GM12878 (cell line): ENCODE measurements around the gene USP50. TPM values are rescaled to one million over a fixed set of nuclear protein-coding genes. Genes with fewer than 3 reads are reported as not detected.

Experiments
- ATAC-seq: fragments of 200-7000 bp; cut with Tn5 transposase; 3 replicates; pipeline ENCODE4 v1.9.1; 2020; ENCODE audit warnings: mild to moderate bottlenecking, moderate library complexity
- BruUV-seq: library from RNA; stranded (reverse); fragments of 400-500 nt; replicated peaks from 2 replicates; lab custom pipeline; 2021; lab: Mats Ljungman, UMichigan
- CTCF ChIA-PET: fragments of 300-600 bp; sonication (Branson Sonifier 250); formaldehyde crosslinking; extraction: SDS; loops from one replicate; lab custom pipeline; 2021; ENCODE audit warnings: inconsistent platforms; lab: Yijun Ruan, JAX
- POLR2A ChIA-PET: fragments of 350-600 bp; formaldehyde crosslinking; extraction: SDS; loops from one replicate; lab custom pipeline; 2021; ENCODE audit warnings: inconsistent platforms; lab: Charles Lee
- RAD21 ChIA-PET: fragments of 300-600 bp; sonication (Branson Sonifier 250); formaldehyde crosslinking; loops from one replicate; lab custom pipeline; 2023; ENCODE audit warnings: antibody characterized with exemption; ENCODE audit not compliant: unreplicated experiment; lab: Charles Lee
- SMC1A ChIA-PET: fragments of 300-600 bp; sonication (Branson Sonifier 250); formaldehyde crosslinking; loops from one replicate; lab custom pipeline; 2023; ENCODE audit not compliant: unreplicated experiment, uncharacterized antibody; lab: Charles Lee
- DNase-seq: peaks from one replicate; pipeline ENCODE4 v3.0.0-alpha.2; 2011; ENCODE audit warnings: low read depth, low spot score
- FAIRE-seq: peaks from 3 replicates; lab custom pipeline; 2011; peaks lifted over from hg19 to GRCh38; lab: Jason Lieb, UNC
- H2AFZ ChIP-seq: 2 replicates; pipeline ENCODE4 v1.6.0; 2011; ENCODE audit warnings: low read depth, low read length, control low read depth; ENCODE audit not compliant: control insufficient read depth
- H3K27ac ChIP-seq: 2 replicates; pipeline ENCODE4 v1.5.1; 2011; ENCODE audit warnings: control low read depth; ENCODE audit not compliant: control insufficient read depth, insufficient read depth
- H3K27me3 ChIP-seq, 2 experiments: replicated peaks in 1 of 2; 2 replicates each; pipeline versions ENCODE4 v1.6.0 to v1.6.1; 2011; ENCODE audit warnings: low read length in 1 of 2; ENCODE audit not compliant: control insufficient read depth in 2 of 2, insufficient read depth in 2 of 2
- H3K36me3 ChIP-seq, 2 experiments: 2 replicates each; pipeline ENCODE4 v1.5.1; 2011; ENCODE audit warnings: low read length in 1 of 2; ENCODE audit not compliant: control insufficient read depth in 2 of 2, insufficient read depth in 2 of 2
- H3K4me1 ChIP-seq: 2 replicates; pipeline ENCODE4 v1.6.1; 2011; ENCODE audit warnings: mild to moderate bottlenecking, low read length, moderate library complexity, mixed read lengths; ENCODE audit not compliant: control insufficient read depth, insufficient read depth
- H3K4me2 ChIP-seq: 2 replicates; pipeline ENCODE4 v1.6.0; 2011; ENCODE audit warnings: control low read depth; ENCODE audit not compliant: control insufficient read depth, insufficient read depth
- H3K4me3 ChIP-seq: fragments of 200-600 bp; sonication (generic); 2 replicates; pipeline ENCODE4 v1.5.1; 2016
- H3K79me2 ChIP-seq: 2 replicates; pipeline ENCODE4 v1.6.0; 2011; ENCODE audit warnings: low read length; ENCODE audit not compliant: control insufficient read depth, insufficient read depth
- H3K9ac ChIP-seq: 2 replicates; pipeline ENCODE4 v1.8.0; 2011; ENCODE audit warnings: low read length, control low read depth, mixed read lengths; ENCODE audit not compliant: control insufficient read depth, insufficient read depth
- H3K9me3 ChIP-seq: replicated peaks from 3 replicates; pipeline ENCODE4 v1.5.1; 2011; ENCODE audit warnings: mild to moderate bottlenecking, low read length; ENCODE audit not compliant: control insufficient read depth, insufficient read depth
- H4K20me1 ChIP-seq: 2 replicates; pipeline ENCODE4 v1.6.0; 2011; ENCODE audit not compliant: control insufficient read depth, insufficient read depth
- BMI1 ChIP-seq: fragments of 450-650 bp; IDR thresholded peaks from 2 replicates; pipeline ENCODE4 v1.6.1; 2016; ENCODE audit warnings: mild to moderate bottlenecking, moderate library complexity, borderline replicate concordance
- CUX1 ChIP-seq: IDR thresholded peaks from 2 replicates; pipeline ENCODE4 v1.6.1; 2012; ENCODE audit warnings: improper control_type of control experiment, low read depth, low read length; ENCODE audit not compliant: insufficient replicate concordance
- JUNB ChIP-seq: IDR thresholded peaks from 2 replicates; pipeline ENCODE4 v1.6.1; 2016; ENCODE audit warnings: antibody characterized with exemption, mild to moderate bottlenecking
- MEF2A ChIP-seq: IDR thresholded peaks from 2 replicates; pipeline ENCODE4 v1.6.1; 2011; ENCODE audit warnings: low read depth, mild to moderate bottlenecking, low read length, moderate library complexity; ENCODE audit not compliant: insufficient read depth
- POLR2AphosphoS5 ChIP-seq: IDR thresholded peaks from 2 replicates; pipeline ENCODE4 v1.6.1; 2011; ENCODE audit warnings: mild to moderate bottlenecking, low read length, inconsistent platforms
- RAD51 ChIP-seq: fragments of 450-650 bp; IDR thresholded peaks from 2 replicates; pipeline ENCODE4 v1.6.1; 2016; ENCODE audit warnings: moderate library complexity, mild to moderate bottlenecking, inconsistent platforms
- RUNX3 ChIP-seq: IDR thresholded peaks from 2 replicates; pipeline ENCODE4 v1.6.1; 2012; ENCODE audit warnings: low read length, inconsistent platforms
- SMARCA5 ChIP-seq: fragments of 450-650 bp; IDR thresholded peaks from 2 replicates; pipeline ENCODE4 v1.6.1; 2017; ENCODE audit warnings: mild to moderate bottlenecking
- YY1 ChIP-seq: IDR thresholded peaks from 2 replicates; pipeline ENCODE4 v1.6.1; 2011; ENCODE audit warnings: low read depth, mild to moderate bottlenecking, low read length
- ZBED1 ChIP-seq: IDR thresholded peaks from 2 replicates; pipeline ENCODE4 v1.6.1; 2016; ENCODE audit warnings: borderline replicate concordance
- ZNF384 ChIP-seq: IDR thresholded peaks from 2 replicates; pipeline ENCODE4 v1.6.1; 2012; ENCODE audit warnings: low read depth, mild to moderate bottlenecking, low read length, improper control_type of control experiment, borderline replicate concordance
- WGBS: methylation state at CpG from one replicate; pipeline ENCODE4 v1.1.6; 2016; ENCODE audit warnings: low lambda C conversion rate; ENCODE audit not compliant: insufficient replicate concordance, insufficient coverage; ENCODE audit errors: missing lambda C conversion rate; 5-methylcytosine and 5-hydroxymethylcytosine counted together
- in situ Hi-C: fragments of 300-500 bp; cut with MboI; formaldehyde crosslinking; loops from 9 replicates; pipeline ENCODE4 v1.14.3; 2018; ENCODE audit warnings: mixed read lengths
- intact Hi-C: fragments of 100-400 bp; cut with micrococcal nuclease; formaldehyde crosslinking; loops from one replicate; pipeline ENCODE4 v1.14.2; 2022; ENCODE audit not compliant: unreplicated experiment
- polyA plus RNA-seq, 11 experiments: library from polyadenylated mRNA; depleted of rRNA in 4 of 11; unstranded in 6 of 11; stranded (reverse) in 5 of 11; fragments of >200 nt; fragmentation: Nextera tagmentation in 4 of 11; fragmentation: Illumina TruSeq in 1 of 11; extraction: Ambion mirVana in 4 of 11; extraction: Trizol in 1 of 11; gene quantifications; 1 replicate in 1 of 11; 2 replicates in 10 of 11; pipeline versions ENCODE4 v1.2.1 to v1.2.3, GENCODE V29; 2011 to 2016; ENCODE audit warnings: inconsistent platforms in 2 of 11, missing spikeins in 2 of 11, low read depth in 1 of 11
- total RNA-seq, 4 experiments: library from RNA; depleted of rRNA in 3 of 4; stranded (reverse); fragments of >200 nt in 3 of 4; fragmentation: Illumina TruSeq in 1 of 4; extraction: Trizol in 1 of 4; gene quantifications; 2 replicates each; pipeline versions ENCODE4 v1.2.1 to v1.2.3, GENCODE V29; 2013 to 2021

Gene USP50
- total and polyA plus RNA-seq, 10 of the 15 experiments (the other 5 are each of a cell fraction or from before 2014, with no cell fraction given) = 0.15 to 0.21 (median 0.19) TPM; not detected in 7

GRCh38 chr15:50556642-50557371 is 10.3 kb upstream of the USP50 start:
- ATAC-seq (no peak), FAIRE-seq (no peak), DNase-seq (no peak)
- Histone ChIP-seq H3K9me3 (no peaks in the 10 kb centered on the region), H3K4me1 (peaks cover 8% of the 10 kb centered on the region; the same call in 1 of the 2 replicates), H2AFZ (no peak overlapping the region), H3K27me3 (no peaks in the 10 kb centered on the region), H3K4me2 (no peak overlapping the region), H3K36me3 (peaks cover 0 to 13% of the 10 kb centered on the region in 2 experiments; a peak in 2 of 4 replicates), H3K79me2 (no peaks in the 10 kb centered on the region), H3K4me3 (no peak overlapping the region), H3K27ac (no peak overlapping the region)
- BruUV-seq = no TSS peak
- POLR2A ChIA-PET = no interaction called here
- intact Hi-C loops (no loop called here), in situ Hi-C loops (no loop called here)
- RAD21 ChIA-PET = no interaction called here
- 0 out of 2 replicates have a peak, but pooled peaks have one; percentile 15 for TF ChIP-seq RUNX3
- TF ChIP-seq ZNF384 = no peak
- TF ChIP-seq, all 136 proteins: peak for 1
- SMC1A ChIA-PET = interaction anchor here (0.9 to 1.5 kb wide), 2 partner anchors 8 to 11 kb away, joined by 3 read pairs; no protein-coding TSS in a partner anchor
- WGBS = 100% methylated on average over 2 of the region's 2 CpGs
- CTCF ChIA-PET = no interaction called here
- H3K9ac ChIP-seq = no peak overlapping the region
- no peaks in the 10 kb centered on the region for H4K20me1 ChIP-seq

- 0% methylated on average over 4 of the region's 4 CpGs for WGBS
- Histone ChIP-seq H3K4me2 (peak overlapping the region; percentile 40; the same call in 1 of the 2 replicates), H3K4me3 (no peak overlapping the region), H3K9ac (no peak overlapping the region), H4K20me1 (no peaks in the 10 kb centered on the region), H3K27me3 (no peaks in the 10 kb centered on the region), H2AFZ (no peak overlapping the region), H3K36me3 (no peaks in the 10 kb centered on the region), H3K79me2 (no peaks in the 10 kb centered on the region), H3K9me3 (no peaks in the 10 kb centered on the region), H3K27ac (no peak overlapping the region), H3K4me1 (peaks cover 4% of the 10 kb centered on the region; the same call in 1 of the 2 replicates)
- SMC1A ChIA-PET = interaction anchor here (0.6 to 1.6 kb wide), 3 partner anchors 16 to 408 kb away, joined by 3 to 6 read pairs (median 3); no protein-coding TSS in a partner anchor
- RAD21 ChIA-PET = no interaction called here
- FAIRE-seq (no peak), ATAC-seq (peak; percentile 59), DNase-seq (no peak)
- in situ Hi-C loops = no loop called here
- intact Hi-C loops = no loop called here
- POLR2A ChIA-PET = no interaction called here
- CTCF ChIA-PET = interaction anchor here (0.6 to 0.7 kb wide), 2 partner anchors 17 to 65 kb away, joined by 3 read pairs; no protein-coding TSS in a partner anchor
- BruUV-seq = no TSS peak
- TF ChIP-seq RUNX3 = peak; percentile 36; the same call in 1 of the 2 replicates
- no peak for TF ChIP-seq YY1
- TF ChIP-seq CUX1 = no peak
- TF ChIP-seq MEF2A = peak; percentile 86; the same call in 1 of the 2 replicates
- no peak for TF ChIP-seq SMARCA5
- TF ChIP-seq ZBED1 = peak; percentile 57; the same call in 1 of the 2 replicates
- no peak for TF ChIP-seq POLR2AphosphoS5
- no peak for TF ChIP-seq RAD51
- no peak for TF ChIP-seq BMI1
- 0 out of 2 replicates have a peak, but pooled peaks have one; percentile 7 for TF ChIP-seq JUNB
Measured at GRCh38 chr15:50552238-50552637, 5.8 kb upstream of the USP50 start.
